WTC11 (cell line): Measurements from ENCODE around the gene TTYH1. TPM values are rescaled to one million over a fixed set of nuclear protein-coding genes. Genes with fewer than 3 reads are reported as not detected.

ENCODE experiments used
- ATAC-seq: fragments of 200-7000 bp; cut with Tn5 transposase; 2 replicates; pipeline ENCODE4 v1.10.0; 2021; ENCODE audit warnings: mild to moderate bottlenecking, moderate library complexity
- CTCF ChIA-PET: fragments of 300-600 bp; sonication (Branson Sonifier 250); formaldehyde crosslinking; loops from one replicate; lab custom pipeline; 2021; ENCODE audit warnings: antibody characterized with exemption; lab: Charles Lee
- POLR2A ChIA-PET: fragments of 350-600 bp; sonication (Branson Sonifier 250); formaldehyde crosslinking; loops from one replicate; lab custom pipeline; 2021; ENCODE audit warnings: antibody characterized with exemption; lab: Charles Lee
- DNase-seq: peaks from one replicate; pipeline ENCODE4 v3.0.0; 2021; ENCODE audit warnings: low spot score
- H3K27ac Mint-ChIP-seq: 2 replicates; pipeline ENCODE4 v1.8.0; 2021; ENCODE audit warnings: mixed read lengths
- H3K27me3 Mint-ChIP-seq: 2 replicates; pipeline ENCODE4 v1.8.0; 2021; ENCODE audit warnings: low read depth, mild to moderate bottlenecking, moderate library complexity, mixed read lengths
- H3K36me3 Mint-ChIP-seq: 2 replicates; pipeline ENCODE4 v1.8.0; 2021; ENCODE audit warnings: mixed read lengths
- H3K4me1 Mint-ChIP-seq: 2 replicates; pipeline ENCODE4 v1.8.0; 2022; ENCODE audit warnings: mixed read lengths
- H3K4me3 Mint-ChIP-seq: 2 replicates; pipeline ENCODE4 v1.8.0; 2021; ENCODE audit warnings: mild to moderate bottlenecking, moderate library complexity, mixed read lengths
- H3K9me3 Mint-ChIP-seq: 2 replicates; pipeline ENCODE4 v1.8.0; 2021; ENCODE audit warnings: mixed read lengths
- ETV6 ChIP-seq: sonication (generic); formaldehyde crosslinking; IDR thresholded peaks from 2 replicates; pipeline ENCODE4 v1.8.1; 2022; ENCODE audit warnings: mild to moderate bottlenecking, missing genetic modification reagents
- FOXK1 ChIP-seq: sonication (generic); formaldehyde crosslinking; IDR thresholded peaks from 2 replicates; pipeline ENCODE4 v1.8.0; 2022; ENCODE audit warnings: mild to moderate bottlenecking, moderate library complexity, missing genetic modification reagents
- FOXP1 ChIP-seq: sonication (generic); formaldehyde crosslinking; IDR thresholded peaks from 2 replicates; pipeline ENCODE4 v1.8.0; 2022; ENCODE audit warnings: missing genetic modification reagents, mild to moderate bottlenecking, moderate library complexity, borderline replicate concordance
- GTF2I ChIP-seq: fragments of 250-450 bp; sonication (Bioruptor Pico); conservative IDR thresholded peaks from 2 replicates; pipeline ENCODE4 v1.4.0; 2021; ENCODE audit warnings: mild to moderate bottlenecking
- HMGA2 ChIP-seq: fragments of 250-450 bp; sonication (Bioruptor Pico); IDR thresholded peaks from 2 replicates; pipeline ENCODE4 v1.4.0; 2021; ENCODE audit warnings: mild to moderate bottlenecking, moderate library complexity
- KAT7 ChIP-seq: sonication (generic); formaldehyde crosslinking; IDR thresholded peaks from 2 replicates; pipeline ENCODE4 v1.8.1; 2023; ENCODE audit warnings: missing genetic modification reagents, mild to moderate bottlenecking, borderline replicate concordance
- MAX ChIP-seq: sonication (generic); formaldehyde crosslinking; IDR thresholded peaks from 2 replicates; pipeline ENCODE4 v1.8.0; 2022; ENCODE audit warnings: mild to moderate bottlenecking, missing genetic modification reagents
- MLX ChIP-seq: sonication (generic); formaldehyde crosslinking; IDR thresholded peaks from 2 replicates; pipeline ENCODE4 v1.8.1; 2023; ENCODE audit warnings: mild to moderate bottlenecking, missing genetic modification reagents, moderate library complexity
- NFATC4 ChIP-seq: fragments of 250-450 bp; sonication (Bioruptor Pico); IDR thresholded peaks from 2 replicates; pipeline ENCODE4 v1.9.0; 2021; ENCODE audit warnings: mild to moderate bottlenecking
- OVOL2 ChIP-seq: fragments of 250-450 bp; sonication (Bioruptor Pico); IDR thresholded peaks from 2 replicates; pipeline ENCODE4 v1.9.0; 2021; ENCODE audit warnings: mild to moderate bottlenecking, borderline replicate concordance
- PREB ChIP-seq: sonication (generic); formaldehyde crosslinking; IDR thresholded peaks from 2 replicates; pipeline ENCODE4 v1.8.1; 2022; ENCODE audit warnings: mild to moderate bottlenecking, missing genetic modification reagents, moderate library complexity, borderline replicate concordance
- SOX15 ChIP-seq: fragments of 250-450 bp; sonication (Bioruptor Pico); IDR thresholded peaks from 2 replicates; pipeline ENCODE4 v1.9.0; 2021; ENCODE audit warnings: mild to moderate bottlenecking
- TCF7 ChIP-seq: sonication (generic); formaldehyde crosslinking; IDR thresholded peaks from 2 replicates; pipeline ENCODE4 v1.8.0; 2022; ENCODE audit warnings: mild to moderate bottlenecking, low read depth, missing genetic modification reagents, moderate library complexity
- USF2 ChIP-seq: sonication (generic); formaldehyde crosslinking; IDR thresholded peaks from 2 replicates; pipeline ENCODE4 v1.8.1; 2023; ENCODE audit warnings: mild to moderate bottlenecking, missing genetic modification reagents, moderate library complexity
- ZNF121 ChIP-seq: sonication (generic); formaldehyde crosslinking; IDR thresholded peaks from 2 replicates; pipeline ENCODE4 v1.8.0; 2023; ENCODE audit warnings: missing genetic modification reagents
- ZNF532 ChIP-seq: fragments of 250-450 bp; sonication (Bioruptor Pico); IDR thresholded peaks from 2 replicates; pipeline ENCODE4 v1.9.0; 2021; ENCODE audit warnings: mild to moderate bottlenecking, borderline replicate concordance
- total RNA-seq: library from RNA; stranded (reverse); gene quantifications from 3 replicates; pipeline ENCODE4 v1.2.3, GENCODE V29; 2021

The TTYH1 gene
- total RNA-seq, 1 experiment from 2014 or later = 37.1 TPM

- TF ChIP-seq ZNF532 (no peak), SOX15 (CRISPR knock-in tag) (no peak), NFATC4 (CRISPR knock-in tag) (no peak), HMGA2 (CRISPR knock-in tag) (no peak), PREB (CRISPR knock-in tag) (no peak), TCF7 (no peak), OVOL2 (CRISPR knock-in tag) (no peak), MAX (CRISPR knock-in tag) (no peak), ETV6 (CRISPR knock-in tag) (no peak)
- TF ChIP-seq, all 79 proteins: peak for 0
Observed at GRCh38 chr19:54427586-54427985, 12.3 kb downstream of the TTYH1 start (continued).

- CTCF ChIA-PET = interaction anchor here (1.1 to 5.8 kb wide), 6 partner anchors 8 to 74 kb away, joined by 3 to 58 read pairs (median 34); partner anchors contain the start of gene TTYH1
- Mint-ChIP-seq H3K27me3 (peaks cover 48% of the 10 kb centered on the region), H3K4me1 (peaks cover 14% of the 10 kb centered on the region), H3K4me3 (no peak overlapping the region), H3K9me3 (no peaks in the 10 kb centered on the region), H3K36me3 (peaks cover 10% of the 10 kb centered on the region), H3K27ac (no peak overlapping the region)
- POLR2A ChIA-PET = interaction anchor here (0.6 to 2.9 kb wide), 2 partner anchors 8 to 16 kb away, joined by 3 to 21 read pairs; no protein-coding TSS in a partner anchor
- ATAC-seq = no peak
- TF ChIP-seq GTF2I (CRISPR knock-in tag) (no peak), MLX (CRISPR knock-in tag) (no peak), ZNF121 (CRISPR knock-in tag) (0 out of 2 replicates have a peak, but pooled peaks have one; percentile 70), KAT7 (no peak)
- no peak for DNase-seq
Observed at GRCh38 chr19:54428323-54429175, 13.3 kb downstream of the TTYH1 start.

GRCh38 chr19:54429176-54429495 lies 13.9 kb downstream of the TTYH1 start:
- H3K4me1 Mint-ChIP-seq = peaks cover 17% of the 10 kb centered on the region
- H3K9me3 Mint-ChIP-seq = no peaks in the 10 kb centered on the region
- ChIA-PET CTCF (interaction anchor here (2.1 to 5.8 kb wide), 5 partner anchors 8 to 44 kb away, joined by 13 to 58 read pairs (median 46); partner anchors contain the start of genes CDC42EP5 and TTYH1), POLR2A (interaction anchor here (2.9 kb wide), 1 partner anchor 8 kb away, joined by 21 read pairs; no protein-coding TSS in a partner anchor)
- H3K27me3 Mint-ChIP-seq = peaks cover 49% of the 10 kb centered on the region
- ATAC-seq (no peak), DNase-seq (no peak)
- H3K4me3 Mint-ChIP-seq = no peak overlapping the region
- no peak overlapping the region for H3K27ac Mint-ChIP-seq
- TF ChIP-seq FOXP1 (CRISPR knock-in tag) (no peak), FOXK1 (no peak), ZNF532 (no peak), KAT7 (no peak), USF2 (CRISPR knock-in tag) (no peak)
- peaks cover 6% of the 10 kb centered on the region; the same call in 1 of the 2 replicates for H3K36me3 Mint-ChIP-seq
